Osteoblast (primary cell): ENCODE data around the gene SH3RF2. TPM values are rescaled to one million over a fixed set of nuclear protein-coding genes. Genes with fewer than 3 reads are reported as not detected.

Source experiments
- DNase-seq: peaks from one replicate; pipeline ENCODE4 v3.0.0; 2011; ENCODE audit warnings: low spot score, mixed read lengths; ENCODE audit not compliant: insufficient read length; ENCODE audit errors: missing footprints
- H2AFZ ChIP-seq: 2 replicates; pipeline ENCODE4 v1.6.0; 2011; ENCODE audit warnings: mild to moderate bottlenecking, low read length
- H3K27ac ChIP-seq: 2 replicates; pipeline ENCODE4 v1.5.1; 2011; ENCODE audit warnings: mild to moderate bottlenecking, low read depth, low read length, moderate library complexity
- H3K27me3 ChIP-seq: 2 replicates; pipeline ENCODE4 v1.6.0; 2012; ENCODE audit warnings: mild to moderate bottlenecking, control low read depth, inconsistent platforms, low read length, moderate library complexity; ENCODE audit not compliant: insufficient read depth
- H3K36me3 ChIP-seq: 2 replicates; pipeline ENCODE4 v1.5.1; 2011; ENCODE audit warnings: mild to moderate bottlenecking, low read length, control low read depth, moderate library complexity; ENCODE audit not compliant: insufficient read depth
- H3K4me1 ChIP-seq: 2 replicates; pipeline ENCODE4 v1.5.1; 2011; ENCODE audit warnings: mild to moderate bottlenecking, low read length, control low read depth, moderate library complexity; ENCODE audit not compliant: insufficient read depth
- H3K4me2 ChIP-seq: 2 replicates; pipeline ENCODE4 v1.6.0; 2011; ENCODE audit warnings: mild to moderate bottlenecking, low read length; ENCODE audit not compliant: insufficient read depth
- H3K4me3 ChIP-seq: fragments of 200-600 bp; sonication (generic); 3 replicates; pipeline ENCODE4 v1.5.1; 2012; ENCODE audit warnings: mild to moderate bottlenecking, low read length, inconsistent platforms; ENCODE audit not compliant: insufficient read depth
- H3K79me2 ChIP-seq: 2 replicates; pipeline ENCODE4 v1.6.0; 2012; ENCODE audit warnings: mild to moderate bottlenecking, low read length, control low read depth, inconsistent platforms; ENCODE audit not compliant: insufficient read depth
- H3K9me3 ChIP-seq: 2 replicates; pipeline ENCODE4 v1.5.1; 2011; ENCODE audit warnings: low read depth, low read length, control low read depth
- H4K20me1 ChIP-seq: 2 replicates; pipeline ENCODE4 v1.6.0; 2012; ENCODE audit warnings: mild to moderate bottlenecking, low read length, control low read depth; ENCODE audit not compliant: insufficient read depth
- CTCF ChIP-seq: IDR thresholded peaks from 2 replicates; pipeline ENCODE4 v1.5.1; 2011; ENCODE audit warnings: mild to moderate bottlenecking, low read depth, low read length, moderate library complexity; ENCODE audit errors: extremely low read depth
- total RNA-seq: library from RNA; depleted of rRNA; stranded (reverse); fragments of >200 nt; gene quantifications from 2 replicates; pipeline ENCODE4 v1.2.3, GENCODE V29; 2012

SH3RF2 gene
- total RNA-seq, 1 donor, result 4.0 TPM

GRCh38 chr5:145987856-145988255 is 51.5 kb downstream of the SH3RF2 start:
- Histone ChIP-seq H4K20me1 (no peaks in the 10 kb centered on the region), H3K4me3 (no peak overlapping the region), H3K27me3 (no peaks in the 10 kb centered on the region), H3K27ac (no peak overlapping the region), H3K36me3 (no peaks in the 10 kb centered on the region), H2AFZ (no peak overlapping the region), H3K9me3 (no peaks in the 10 kb centered on the region), H3K4me2 (no peak overlapping the region), H3K79me2 (no peaks in the 10 kb centered on the region), H3K4me1 (peaks cover 23% of the 10 kb centered on the region)
- TF ChIP-seq CTCF, result no peak
- no peak for DNase-seq

- H3K79me2 ChIP-seq, result no peaks in the 10 kb centered on the region
- peaks cover 23% of the 10 kb centered on the region for H3K4me1 ChIP-seq
- H4K20me1 ChIP-seq, result no peaks in the 10 kb centered on the region
- no peak overlapping the region for H3K4me3 ChIP-seq
- H3K9me3 ChIP-seq, result no peaks in the 10 kb centered on the region
- no peak for TF ChIP-seq CTCF
- no peaks in the 10 kb centered on the region for H3K36me3 ChIP-seq
- no peak overlapping the region for H2AFZ ChIP-seq
- no peak overlapping the region for H3K4me2 ChIP-seq
- H3K27ac ChIP-seq, result no peak overlapping the region
- no peak for DNase-seq
- H3K27me3 ChIP-seq, result no peaks in the 10 kb centered on the region
Observed at GRCh38 chr5:145988993-145989392, 52.6 kb downstream of the SH3RF2 start.

GRCh38 chr5:145989428-145989827 is 53.0 kb downstream of the SH3RF2 start:
- H3K79me2 ChIP-seq, result no peaks in the 10 kb centered on the region
- H3K36me3 ChIP-seq, result no peaks in the 10 kb centered on the region
- H3K4me3 ChIP-seq, result no peak overlapping the region
- H3K4me1 ChIP-seq, result peaks cover 23% of the 10 kb centered on the region
- no peak overlapping the region for H3K27ac ChIP-seq
- H3K9me3 ChIP-seq, result no peaks in the 10 kb centered on the region
- no peak overlapping the region for H3K4me2 ChIP-seq
- no peak for DNase-seq
- TF ChIP-seq CTCF, result no peak
- no peak overlapping the region for H2AFZ ChIP-seq
- no peaks in the 10 kb centered on the region for H4K20me1 ChIP-seq
- H3K27me3 ChIP-seq, result no peaks in the 10 kb centered on the region

- Histone ChIP-seq H3K36me3 (no peaks in the 10 kb centered on the region), H4K20me1 (no peaks in the 10 kb centered on the region), H3K4me2 (no peak overlapping the region), H3K27ac (no peak overlapping the region), H2AFZ (no peak overlapping the region), H3K27me3 (no peaks in the 10 kb centered on the region), H3K4me1 (peaks cover 23% of the 10 kb centered on the region), H3K79me2 (no peaks in the 10 kb centered on the region), H3K9me3 (no peaks in the 10 kb centered on the region), H3K4me3 (no peak overlapping the region)
- DNase-seq, result no peak
- TF ChIP-seq CTCF, result no peak
Observed at GRCh38 chr5:145990170-145990569, 53.8 kb downstream of the SH3RF2 start.
